ENCODE measurements around the gene STAMBPL1. TPM values are rescaled to one million over a fixed set of nuclear protein-coding genes. Genes with fewer than 3 reads are reported as not detected.

STAMBPL1 gene
- total RNA-seq (ENCODE audit: unreplicated experiment): 3.3 TPM
- long read RNA-seq, partial matches to known transcripts: 0 of 2 reads
- long read RNA-seq, other reads (novel, unspliced or antisense): 0 of 2 reads

DNA sequence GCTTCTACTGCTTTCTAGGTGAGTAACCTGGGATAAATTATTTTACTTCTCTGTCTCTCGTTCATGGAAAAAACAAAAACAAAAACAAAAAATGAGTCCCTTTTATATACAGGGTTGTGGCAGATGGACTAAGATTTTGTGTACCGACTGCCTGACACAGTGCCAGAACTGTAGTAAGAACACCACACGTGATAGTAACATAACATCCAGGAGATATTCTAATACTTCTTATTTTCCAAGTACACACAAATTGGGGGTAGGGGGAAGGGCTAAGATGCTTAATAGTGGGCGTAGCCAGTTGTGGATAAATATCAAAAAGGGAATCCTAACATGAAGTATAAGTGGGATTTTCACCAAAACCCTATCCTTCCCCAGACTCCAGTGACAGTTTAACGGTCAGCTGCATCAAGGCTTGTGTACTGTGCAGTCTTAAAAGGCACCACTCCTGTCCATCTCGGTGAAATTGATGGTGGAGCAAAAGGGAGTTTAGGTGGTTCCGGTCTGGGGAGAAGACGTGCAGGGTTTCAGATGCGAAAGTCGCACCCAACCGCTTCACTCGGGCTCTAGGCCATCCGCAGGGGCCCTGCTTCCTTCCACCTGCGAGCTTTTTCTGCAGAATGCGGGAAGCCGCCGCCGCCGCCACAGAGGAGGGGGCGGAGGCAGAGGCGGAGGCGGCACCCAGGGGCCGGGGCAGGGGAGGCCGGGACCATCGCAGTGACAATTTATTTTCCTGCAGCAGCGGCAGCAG is at the start of gene STAMBPL1:
Gene STAMBPL1, plus strand, starts transcription at position 712 of the 748 bp plus-strand sequence. CDS start 21,464 bp downstream, outside the sequence.
- Mint-ChIP-seq H3K27me3 (ENCODE audit: unreplicated experiment) (no peaks in the 10 kb centered on the region), H3K36me3 (ENCODE audit: low read depth, unreplicated experiment) (no peaks in the 10 kb centered on the region), H3K4me1 (ENCODE audit: unreplicated experiment) (peaks cover 42% of the 10 kb centered on the region), H3K9me3 (ENCODE audit: unreplicated experiment) (no peaks in the 10 kb centered on the region), H3K27ac (ENCODE audit: unreplicated experiment) (peak within 1 kb of the TSS; percentile 34), H3K4me3 (ENCODE audit: unreplicated experiment) (peak within 1 kb of the TSS; percentile 91)
- no peak for TF ChIP-seq CTCF (IDR thresholded peaks at IDR 0.05; ENCODE audit: unreplicated experiment)
- DNase-seq (ENCODE audit: low spot score): peak; percentile 49

DNA sequence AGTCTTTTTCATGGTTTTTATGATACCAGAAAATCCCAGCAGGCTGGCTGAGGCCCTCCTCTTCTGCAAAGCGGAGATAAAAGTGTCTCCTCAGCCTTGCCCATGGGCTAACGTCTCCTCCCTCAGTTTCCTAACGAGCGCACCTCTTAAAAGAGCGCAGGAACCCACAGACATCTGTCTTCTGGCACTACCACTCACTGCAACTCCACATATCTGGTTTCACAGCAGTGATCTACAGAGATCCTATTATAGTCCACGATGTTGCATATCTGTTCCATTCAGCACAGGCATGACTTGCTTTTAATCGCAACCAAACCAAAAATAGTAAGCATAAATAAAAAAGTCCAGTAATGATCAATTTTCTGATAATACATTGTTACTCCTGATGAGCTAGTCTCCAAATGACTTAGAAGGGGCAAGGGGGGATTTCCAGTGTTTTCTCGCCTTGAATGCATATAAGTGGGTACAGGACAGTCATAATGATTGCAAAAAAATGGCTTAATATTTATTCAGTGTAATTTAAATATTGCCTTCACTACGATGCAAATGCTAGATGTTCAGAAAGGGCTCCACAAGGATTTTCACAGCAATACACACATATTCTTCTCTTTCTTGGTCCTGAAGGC is 49.3 kb upstream of the STAMBPL1 start:
- no peaks in the 10 kb centered on the region for H3K36me3 Mint-ChIP-seq (ENCODE audit: low read depth, unreplicated experiment)
- no peaks in the 10 kb centered on the region for H3K27me3 Mint-ChIP-seq (ENCODE audit: unreplicated experiment)
- peaks cover 4% of the 10 kb centered on the region for H3K4me1 Mint-ChIP-seq (ENCODE audit: unreplicated experiment)
- TF ChIP-seq CTCF (IDR thresholded peaks at IDR 0.05; ENCODE audit: unreplicated experiment): no peak
- no peaks in the 10 kb centered on the region for H3K9me3 Mint-ChIP-seq (ENCODE audit: unreplicated experiment)
- H3K4me3 Mint-ChIP-seq (ENCODE audit: unreplicated experiment): no peak overlapping the region
- H3K27ac Mint-ChIP-seq (ENCODE audit: unreplicated experiment): no peak overlapping the region
- DNase-seq (ENCODE audit: low spot score): no peak

DNA sequence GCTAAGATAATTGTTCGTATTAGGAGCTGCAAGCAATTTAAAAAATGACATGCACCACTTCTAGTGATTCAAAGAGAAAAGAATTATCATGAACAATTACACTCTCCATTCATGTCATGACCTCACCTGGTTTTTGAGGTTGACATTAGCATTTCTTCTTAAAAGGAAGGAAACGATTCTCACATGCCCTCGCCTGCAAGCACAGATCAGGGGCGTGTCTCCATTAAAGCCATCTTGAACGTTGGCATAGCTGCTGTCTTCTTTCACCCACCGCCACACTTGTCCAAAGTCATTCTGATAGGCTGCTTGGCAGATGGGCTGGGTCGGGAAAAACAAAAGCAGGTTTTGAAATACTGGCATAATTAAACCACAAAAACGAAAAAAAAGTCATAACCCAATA is 48.3 kb upstream of the STAMBPL1 start:
- H3K27me3 Mint-ChIP-seq (ENCODE audit: unreplicated experiment): no peaks in the 10 kb centered on the region
- DNase-seq (ENCODE audit: low spot score): no peak

DNA sequence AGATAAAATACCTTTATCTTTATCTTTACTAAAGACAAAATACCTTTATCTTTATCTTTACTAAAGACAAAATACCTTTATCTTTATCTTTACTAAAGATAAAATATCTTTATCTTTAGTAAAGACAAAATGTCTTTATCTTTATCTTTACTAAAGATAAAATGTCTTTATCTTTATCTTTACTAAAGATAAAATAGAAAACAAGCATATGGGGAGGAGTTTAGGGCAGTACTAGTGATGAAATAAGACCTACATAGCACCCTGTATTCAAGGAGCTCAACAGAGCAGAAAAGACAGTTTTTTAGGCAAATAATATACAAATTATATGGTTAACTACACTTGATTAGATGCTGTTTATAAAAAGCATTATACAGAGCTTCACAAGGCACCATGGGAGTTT is 47.7 kb upstream of the STAMBPL1 start:
- H3K4me1 Mint-ChIP-seq (ENCODE audit: unreplicated experiment): peaks cover 4% of the 10 kb centered on the region

More for the DNA sequence above, 48.3 kb upstream of the STAMBPL1 start:
- no peaks in the 10 kb centered on the region for H3K9me3 Mint-ChIP-seq (ENCODE audit: unreplicated experiment)
- no peak overlapping the region for H3K4me3 Mint-ChIP-seq (ENCODE audit: unreplicated experiment)
- TF ChIP-seq CTCF (IDR thresholded peaks at IDR 0.05; ENCODE audit: unreplicated experiment): no peak
- H3K36me3 Mint-ChIP-seq (ENCODE audit: low read depth, unreplicated experiment): no peaks in the 10 kb centered on the region
- H3K27ac Mint-ChIP-seq (ENCODE audit: unreplicated experiment): no peak overlapping the region
- H3K4me1 Mint-ChIP-seq (ENCODE audit: unreplicated experiment): peaks cover 4% of the 10 kb centered on the region

More for the DNA sequence above, 47.7 kb upstream of the STAMBPL1 start:
- Mint-ChIP-seq H3K9me3 (ENCODE audit: unreplicated experiment) (no peaks in the 10 kb centered on the region), H3K27ac (ENCODE audit: unreplicated experiment) (no peak overlapping the region), H3K27me3 (ENCODE audit: unreplicated experiment) (no peaks in the 10 kb centered on the region), H3K4me3 (ENCODE audit: unreplicated experiment) (no peak overlapping the region), H3K36me3 (ENCODE audit: low read depth, unreplicated experiment) (no peaks in the 10 kb centered on the region)
- no peak for TF ChIP-seq CTCF (IDR thresholded peaks at IDR 0.05; ENCODE audit: unreplicated experiment)
- DNase-seq (ENCODE audit: low spot score): no peak
